GM06990 (cell line): ENCODE data around the gene CALHM5.

Source experiments
- DNase-seq: peaks from one replicate; pipeline ENCODE4 v3.0.0-alpha.2; 2011; ENCODE audit not compliant: insufficient read length; ENCODE audit errors: extremely low read depth
- H3K27me3 ChIP-seq: replicated peaks from 2 replicates; pipeline ENCODE4 v1.6.0; 2011; ENCODE audit warnings: low read length; ENCODE audit not compliant: control insufficient read depth, insufficient read depth
- H3K36me3 ChIP-seq: 2 replicates; pipeline ENCODE4 v1.5.1; 2011; ENCODE audit warnings: low read length; ENCODE audit not compliant: control insufficient read depth, insufficient read depth
- H3K4me3 ChIP-seq: replicated peaks from 2 replicates; pipeline ENCODE4 v1.5.1; 2011; ENCODE audit warnings: low read depth, mild to moderate bottlenecking, control low read depth, low read length
- TF ChIP-seq, protein P1 (sequence below): IDR thresholded peaks from 2 replicates; pipeline ENCODE4 v1.5.1; 2011; ENCODE audit warnings: low read length, control low read depth, mild to moderate bottlenecking, inconsistent platforms; ENCODE audit not compliant: insufficient read depth, poor library complexity, severe bottlenecking

Gene CALHM5

DNA sequence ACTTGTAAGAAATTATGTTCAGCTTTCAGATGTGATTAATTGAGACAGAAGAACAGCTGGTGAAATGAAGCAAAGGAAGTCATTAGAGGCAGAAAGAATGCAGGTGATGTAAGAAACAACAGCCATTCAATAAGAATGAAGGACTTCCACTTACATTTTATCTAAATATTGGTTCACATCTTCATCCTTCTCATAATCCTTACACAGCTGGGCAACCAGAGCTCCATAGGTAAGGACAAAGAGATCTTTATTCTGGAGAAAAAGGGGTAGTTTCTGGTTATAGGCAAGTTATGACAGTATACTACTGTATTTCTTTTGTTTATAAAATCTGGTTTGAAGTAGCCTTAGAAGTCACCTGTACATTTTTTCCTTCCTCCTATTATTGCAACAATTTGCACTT is 31.7 kb downstream of the CALHM5 start:
- Histone ChIP-seq H3K36me3 (no peaks in the 10 kb centered on the region), H3K27me3 (no peaks in the 10 kb centered on the region; the same call in 1 of the 2 replicates), H3K4me3 (no peak overlapping the region)
- TF ChIP-seq, protein P1, sequence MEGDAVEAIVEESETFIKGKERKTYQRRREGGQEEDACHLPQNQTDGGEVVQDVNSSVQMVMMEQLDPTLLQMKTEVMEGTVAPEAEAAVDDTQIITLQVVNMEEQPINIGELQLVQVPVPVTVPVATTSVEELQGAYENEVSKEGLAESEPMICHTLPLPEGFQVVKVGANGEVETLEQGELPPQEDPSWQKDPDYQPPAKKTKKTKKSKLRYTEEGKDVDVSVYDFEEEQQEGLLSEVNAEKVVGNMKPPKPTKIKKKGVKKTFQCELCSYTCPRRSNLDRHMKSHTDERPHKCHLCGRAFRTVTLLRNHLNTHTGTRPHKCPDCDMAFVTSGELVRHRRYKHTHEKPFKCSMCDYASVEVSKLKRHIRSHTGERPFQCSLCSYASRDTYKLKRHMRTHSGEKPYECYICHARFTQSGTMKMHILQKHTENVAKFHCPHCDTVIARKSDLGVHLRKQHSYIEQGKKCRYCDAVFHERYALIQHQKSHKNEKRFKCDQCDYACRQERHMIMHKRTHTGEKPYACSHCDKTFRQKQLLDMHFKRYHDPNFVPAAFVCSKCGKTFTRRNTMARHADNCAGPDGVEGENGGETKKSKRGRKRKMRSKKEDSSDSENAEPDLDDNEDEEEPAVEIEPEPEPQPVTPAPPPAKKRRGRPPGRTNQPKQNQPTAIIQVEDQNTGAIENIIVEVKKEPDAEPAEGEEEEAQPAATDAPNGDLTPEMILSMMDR, result no peak
- DNase-seq, result no peak

DNA sequence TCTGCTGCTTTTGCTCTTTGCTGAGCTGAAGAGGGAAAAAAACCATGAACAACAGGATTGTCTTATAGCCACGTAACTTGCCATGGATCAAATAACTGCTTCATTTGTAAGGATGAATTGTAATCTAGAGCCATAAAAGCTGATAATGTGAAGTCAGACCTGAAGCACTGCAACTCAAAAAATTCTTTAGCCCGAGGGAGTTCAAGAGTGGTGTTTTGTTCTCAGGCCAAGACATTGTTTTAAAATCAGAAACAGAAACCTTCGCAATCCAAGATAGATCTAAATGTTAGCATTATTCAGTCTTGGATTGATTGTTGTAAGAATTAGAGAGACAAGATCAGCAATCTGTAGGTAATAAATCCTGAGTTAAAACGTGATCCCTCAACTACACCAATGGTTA is 34.2 kb downstream of the CALHM5 start, which contains the start of gene TRAPPC3L:
Gene TRAPPC3L (minus strand): TSS at position 34 of the 400 bp plus-strand sequence. CDS start 170 bp downstream, outside the sequence.
- TF ChIP-seq, protein P1, result no peak
- no peak within 1 kb of the TSS for H3K4me3 ChIP-seq
- no peak for DNase-seq
- no peaks in the 10 kb centered on the region; the same call in 1 of the 2 replicates for H3K27me3 ChIP-seq
- H3K36me3 ChIP-seq, result no peaks in the 10 kb centered on the region

DNA sequence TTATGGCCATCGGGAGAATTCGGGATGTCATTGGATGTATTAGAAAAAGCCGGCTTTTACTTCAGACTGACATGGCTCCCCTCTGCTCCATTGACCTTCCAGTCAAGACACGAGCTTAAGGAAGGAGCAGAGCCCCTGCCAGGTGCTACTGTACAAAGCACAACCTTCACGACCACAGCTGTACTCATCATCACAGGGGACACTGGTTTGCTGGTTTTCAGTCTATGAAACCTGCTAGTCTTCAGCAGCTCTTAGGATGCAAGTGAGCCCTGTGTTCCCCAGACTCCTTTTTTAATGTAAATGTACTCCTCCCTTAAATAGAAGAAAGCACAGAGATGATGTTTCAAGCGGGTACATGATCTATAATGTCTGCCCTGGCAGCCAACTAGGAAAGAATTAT is 35.9 kb downstream of the CALHM5 start:
- DNase-seq, result no peak
- H3K27me3 ChIP-seq, result no peaks in the 10 kb centered on the region
- TF ChIP-seq, protein P1, result no peak
- no peaks in the 10 kb centered on the region for H3K36me3 ChIP-seq
- H3K4me3 ChIP-seq, result no peak overlapping the region

DNA sequence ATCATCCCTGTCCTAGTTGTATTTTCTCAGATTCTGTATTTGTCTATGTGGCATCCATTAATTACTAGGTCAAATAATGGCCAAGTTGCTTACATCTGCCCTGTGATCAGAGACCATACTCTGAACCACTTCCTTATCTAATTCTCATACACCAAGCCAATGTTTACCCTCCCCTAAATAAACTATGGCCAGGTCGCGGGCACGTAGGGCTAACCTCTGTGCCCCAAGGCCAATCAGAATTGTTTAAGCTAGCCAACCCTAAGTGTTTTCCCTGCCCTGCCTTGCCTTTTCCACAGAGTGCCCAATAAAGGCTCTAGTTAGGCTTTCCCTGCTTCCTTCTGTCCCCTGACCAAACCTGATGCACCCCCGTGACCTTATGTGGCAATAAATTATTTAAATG is 39.4 kb downstream of the CALHM5 start:
- Histone ChIP-seq H3K4me3 (no peak overlapping the region), H3K36me3 (no peaks in the 10 kb centered on the region), H3K27me3 (no peaks in the 10 kb centered on the region)
- TF ChIP-seq, protein P1, result no peak
- no peak for DNase-seq

DNA sequence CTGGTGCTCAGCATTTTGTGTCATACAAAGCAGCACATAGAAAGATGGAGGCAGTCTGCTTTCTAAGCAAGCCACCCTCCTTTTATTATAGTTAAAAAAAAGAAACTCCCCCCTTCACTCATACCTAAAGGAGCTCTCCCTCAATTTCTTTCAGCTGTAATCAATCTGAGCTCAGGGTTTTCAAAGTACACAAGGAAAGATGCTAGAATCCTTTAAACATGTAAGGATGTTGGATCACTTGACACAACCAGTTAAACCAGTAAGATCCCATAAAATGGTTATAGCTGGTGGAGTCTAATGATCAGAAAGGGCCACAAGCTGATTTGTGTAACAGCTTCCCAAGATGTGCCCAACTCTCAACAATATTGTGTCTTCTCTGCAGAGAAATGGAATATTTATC is 42.0 kb downstream of the CALHM5 start, which contains the start of gene CALHM4:
Gene CALHM4 (plus strand): TSS at position 301 of the 400 bp plus-strand sequence. CDS start 43 bp downstream, at position 344.
- no peak for DNase-seq
- TF ChIP-seq, protein P1, result no peak
- Histone ChIP-seq H3K4me3 (no peak within 1 kb of the TSS), H3K36me3 (no peaks in the 10 kb centered on the region), H3K27me3 (no peaks in the 10 kb centered on the region)

DNA sequence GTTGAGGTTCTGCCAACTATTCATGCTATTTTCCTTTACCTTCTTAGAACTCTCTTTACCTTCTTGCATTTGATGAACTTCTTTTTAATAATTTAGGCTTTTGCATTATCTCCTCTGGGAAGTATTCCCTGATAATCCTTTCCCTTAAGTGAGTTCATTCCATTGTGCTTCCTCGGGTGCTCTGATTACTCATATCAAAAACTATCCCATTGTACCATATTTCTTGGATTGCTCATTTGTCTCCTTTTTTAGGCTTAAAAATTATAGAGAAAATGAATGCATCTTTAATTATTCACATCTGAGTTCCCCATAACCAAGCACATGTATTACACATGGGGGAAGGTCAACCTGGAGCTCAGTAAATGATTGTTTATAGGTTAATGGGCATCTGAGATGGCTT is 44.6 kb downstream of the CALHM5 start:
- DNase-seq, result no peak
- H3K36me3 ChIP-seq, result no peaks in the 10 kb centered on the region
- TF ChIP-seq, protein P1, result no peak

More for the DNA sequence above, 44.6 kb downstream of the CALHM5 start:
- Histone ChIP-seq H3K4me3 (no peak overlapping the region), H3K27me3 (no peaks in the 10 kb centered on the region)
